ENCODE data around the gene PDX1. TPM values are rescaled to one million over a fixed set of nuclear protein-coding genes. Genes with fewer than 3 reads are reported as not detected.

The PDX1 gene
- not detected in 2 replicates for total RNA-seq

DNA sequence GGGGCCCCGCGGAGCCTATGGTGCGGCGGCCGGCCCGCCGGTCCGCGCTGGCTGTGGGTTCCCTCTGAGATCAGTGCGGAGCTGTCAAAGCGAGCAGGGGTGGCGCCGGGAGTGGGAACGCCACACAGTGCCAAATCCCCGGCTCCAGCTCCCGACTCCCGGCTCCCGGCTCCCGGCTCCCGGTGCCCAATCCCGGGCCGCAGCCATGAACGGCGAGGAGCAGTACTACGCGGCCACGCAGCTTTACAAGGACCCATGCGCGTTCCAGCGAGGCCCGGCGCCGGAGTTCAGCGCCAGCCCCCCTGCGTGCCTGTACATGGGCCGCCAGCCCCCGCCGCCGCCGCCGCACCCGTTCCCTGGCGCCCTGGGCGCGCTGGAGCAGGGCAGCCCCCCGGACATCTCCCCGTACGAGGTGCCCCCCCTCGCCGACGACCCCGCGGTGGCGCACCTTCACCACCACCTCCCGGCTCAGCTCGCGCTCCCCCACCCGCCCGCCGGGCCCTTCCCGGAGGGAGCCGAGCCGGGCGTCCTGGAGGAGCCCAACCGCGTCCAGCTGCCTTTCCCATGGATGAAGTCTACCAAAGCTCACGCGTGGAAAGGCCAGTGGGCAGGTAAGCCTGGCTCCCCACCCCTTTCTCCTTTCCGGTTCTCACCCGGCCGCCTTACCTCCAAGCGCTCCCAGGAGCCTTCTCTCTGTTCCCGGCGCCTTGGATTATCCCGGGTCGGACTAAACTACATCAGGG, at the start of gene PDX1:
Gene PDX1 (plus strand): TSS at position 67 of the 743 bp plus-strand sequence. CDS start 139 bp downstream, at position 206.
- peak in 1 of 2 donors; percentile 35 for DNase-seq (ENCODE audit: low read depth in 2 of 2)

DNA sequence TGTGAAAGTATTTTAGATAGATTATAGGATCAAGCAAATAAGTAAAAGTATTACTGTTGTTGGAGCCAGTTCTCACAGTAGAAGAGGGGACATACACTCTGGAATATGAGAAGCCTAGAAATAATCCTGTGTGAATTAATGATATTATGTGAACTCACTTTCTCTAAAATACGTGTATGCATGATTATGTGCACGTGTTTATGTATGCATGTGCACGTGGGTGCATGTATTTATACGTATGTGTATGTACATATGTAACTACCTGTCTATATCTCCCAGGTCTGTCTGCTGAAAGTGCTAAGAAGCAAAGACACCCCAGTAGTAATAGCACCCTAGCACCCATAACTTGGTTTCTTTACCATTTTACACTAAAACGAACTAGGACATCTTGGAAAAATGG, 41.5 kb upstream of the PDX1 start:
- DNase-seq (ENCODE audit: low read depth in 2 of 2), result no peak

DNA sequence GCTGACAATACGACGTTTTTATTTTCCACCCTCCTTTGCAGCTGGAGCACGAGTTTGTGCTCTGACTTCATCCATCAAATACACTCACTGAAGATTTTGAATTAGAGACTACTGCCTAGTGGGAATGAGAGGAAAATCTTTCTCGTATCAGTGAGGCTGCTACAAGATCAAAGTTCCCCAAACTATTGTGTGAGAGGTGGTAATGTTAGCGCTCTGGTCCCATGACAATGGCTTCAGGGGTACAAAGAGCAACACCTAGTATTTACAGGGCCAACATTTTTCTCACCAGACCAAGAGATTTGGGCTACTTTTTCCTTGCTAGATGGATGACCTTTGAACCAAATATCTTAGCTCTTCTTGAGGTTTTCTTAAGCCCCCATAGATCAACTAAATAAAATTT, 30.3 kb upstream of the PDX1 start:
- no peak for DNase-seq (ENCODE audit: low read depth in 2 of 2)

DNA sequence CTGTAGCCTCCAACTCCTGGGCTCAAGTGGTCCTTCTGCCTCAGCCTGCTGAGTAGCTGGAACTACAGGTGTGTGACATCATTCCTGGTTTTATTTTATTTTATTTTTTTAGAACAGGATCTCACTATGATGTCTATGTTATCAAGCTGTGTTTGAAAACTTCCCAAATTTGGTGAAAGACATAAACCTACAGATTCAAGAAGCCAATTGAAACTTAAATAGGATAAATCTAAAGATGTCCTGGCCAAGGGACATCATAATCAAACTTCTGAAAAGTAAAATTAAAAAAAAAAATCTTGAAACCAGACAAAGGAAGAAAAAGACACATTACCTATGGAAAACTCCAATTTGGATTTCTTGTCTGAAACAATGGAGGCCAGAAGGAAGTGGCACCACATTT, 23.1 kb upstream of the PDX1 start:
- no peak for DNase-seq (ENCODE audit: low read depth in 2 of 2)

DNA sequence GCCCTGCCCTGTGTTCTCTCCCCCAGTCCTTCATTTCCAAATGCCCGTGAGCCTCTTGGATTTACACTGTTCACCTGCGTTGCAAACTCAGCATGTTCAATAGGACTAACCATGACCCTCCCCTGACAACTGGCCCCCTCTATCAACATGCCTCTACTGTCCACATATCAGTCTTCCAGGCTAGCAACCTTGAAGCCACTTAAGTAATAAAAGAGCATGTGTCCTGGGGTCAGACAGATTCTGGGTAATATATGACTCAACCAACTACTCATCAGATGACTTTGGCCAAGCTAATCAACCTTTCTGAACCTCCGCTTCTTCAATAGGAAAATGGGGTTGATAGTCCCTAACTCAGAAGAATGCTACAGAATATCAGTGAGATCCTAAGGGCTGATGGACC, 15.1 kb upstream of the PDX1 start:
- no peak for DNase-seq (ENCODE audit: low read depth in 2 of 2)

DNA sequence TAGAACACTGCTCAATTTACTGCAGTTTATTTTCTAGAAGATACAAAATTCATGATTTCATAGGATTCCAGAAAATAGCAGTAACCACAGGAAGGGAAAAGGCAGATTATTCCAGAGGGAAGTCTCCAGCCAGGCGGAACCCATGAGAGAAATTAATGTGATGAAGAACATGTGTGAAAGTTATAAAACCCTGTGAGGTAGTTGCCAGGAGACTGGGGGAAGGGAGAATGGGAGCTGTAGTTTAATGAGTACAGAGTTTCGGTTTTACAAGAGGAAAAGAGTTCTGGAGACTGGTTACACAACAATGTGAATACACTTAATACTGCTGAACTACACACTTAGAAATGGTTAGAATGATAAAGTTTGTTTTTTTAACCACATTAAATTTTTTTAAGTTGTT, 14.2 kb upstream of the PDX1 start:
- DNase-seq (ENCODE audit: low read depth in 2 of 2), result no peak

DNA sequence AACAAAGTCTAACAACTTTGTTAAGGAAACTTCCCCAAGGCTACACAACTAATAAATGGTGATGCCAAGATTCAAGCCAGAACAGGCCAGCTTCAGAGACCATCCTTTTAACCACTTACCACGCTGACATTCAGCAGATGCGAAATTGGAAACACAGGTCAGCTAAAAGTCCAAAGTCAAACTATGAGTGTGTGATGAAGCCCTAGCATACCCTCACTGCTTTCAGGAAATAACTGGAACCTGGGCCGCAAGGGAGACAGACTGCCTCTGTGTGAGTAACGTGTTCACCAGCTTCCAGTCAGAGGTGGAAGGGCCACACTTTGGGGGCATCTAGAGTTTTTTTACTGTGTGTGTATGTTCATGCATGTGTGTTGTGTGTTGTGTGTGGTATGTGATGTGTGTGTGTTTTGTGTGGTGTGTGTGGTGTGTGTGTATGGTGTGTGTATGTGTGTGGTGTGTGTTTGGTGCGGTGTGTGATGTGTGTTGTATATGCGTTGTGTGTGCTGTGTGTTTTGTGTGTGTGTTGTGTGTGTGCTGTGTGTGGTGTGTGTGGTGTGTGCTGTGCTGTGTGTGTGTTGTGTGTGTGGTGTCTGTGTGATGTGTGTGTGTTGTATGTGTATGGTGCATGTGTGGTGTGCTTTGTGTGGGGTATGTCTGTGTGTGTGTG, 12.5 kb upstream of the PDX1 start:
- DNase-seq (ENCODE audit: low read depth in 2 of 2), result no peak

DNA sequence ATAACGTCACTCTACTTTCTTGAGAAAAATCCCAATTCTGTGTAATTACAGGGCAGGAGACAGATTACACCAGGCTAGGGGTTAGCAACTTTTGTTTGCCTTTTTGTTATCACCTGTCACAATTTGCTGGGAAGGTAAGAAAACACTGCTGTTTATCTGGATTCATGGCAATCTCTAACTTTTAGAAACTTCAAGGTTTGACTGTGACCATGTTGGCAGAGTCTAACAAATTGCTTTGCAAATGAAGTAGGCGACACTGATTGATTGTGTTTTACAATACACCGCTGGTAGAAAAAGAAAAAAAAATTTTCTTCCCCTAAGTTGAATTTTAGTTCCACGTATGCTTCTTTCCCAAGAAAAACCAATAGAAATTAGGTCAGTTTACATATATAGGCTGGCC, 10.4 kb upstream of the PDX1 start:
- DNase-seq (ENCODE audit: low read depth in 2 of 2), result no peak

DNA sequence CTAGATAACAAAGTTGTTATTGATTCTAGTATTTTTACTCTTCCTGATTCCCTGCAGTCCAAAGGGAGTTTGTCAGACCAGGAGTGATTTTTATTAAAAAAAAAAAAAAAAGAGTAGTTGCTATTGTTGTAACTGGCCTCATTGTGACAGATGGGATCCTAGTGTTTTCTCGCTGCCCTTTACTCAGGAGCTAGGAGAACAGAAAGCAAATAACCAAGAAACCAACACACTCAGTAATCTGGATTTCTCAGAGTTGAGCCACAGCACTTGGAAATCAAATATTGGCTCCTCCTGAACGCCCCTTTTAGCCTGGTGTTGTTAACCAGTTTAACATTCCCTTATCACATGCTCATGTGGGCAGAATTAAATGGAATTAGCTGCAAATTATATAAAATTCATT, 8.3 kb upstream of the PDX1 start:
- DNase-seq (ENCODE audit: low read depth in 2 of 2), result no peak

DNA sequence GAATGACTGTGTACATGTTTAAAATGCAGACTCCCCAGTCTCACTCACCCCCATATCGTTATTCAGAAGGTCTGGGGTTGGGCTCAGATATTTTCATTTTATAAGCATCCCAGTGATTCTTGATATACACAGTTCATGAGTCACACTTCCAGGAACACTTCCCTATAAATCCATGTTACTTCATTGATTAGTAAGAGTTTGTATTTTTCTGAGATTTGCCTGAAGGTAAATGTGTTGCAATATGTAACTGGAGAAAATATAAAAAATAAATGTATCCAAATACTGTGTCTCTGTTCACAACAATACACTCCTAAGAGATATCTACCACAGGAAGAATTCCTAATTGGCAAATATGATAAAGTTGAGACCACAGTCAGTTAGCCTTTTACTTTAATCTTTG, 6.6 kb upstream of the PDX1 start:
- DNase-seq (ENCODE audit: low read depth in 2 of 2), result no peak

DNA sequence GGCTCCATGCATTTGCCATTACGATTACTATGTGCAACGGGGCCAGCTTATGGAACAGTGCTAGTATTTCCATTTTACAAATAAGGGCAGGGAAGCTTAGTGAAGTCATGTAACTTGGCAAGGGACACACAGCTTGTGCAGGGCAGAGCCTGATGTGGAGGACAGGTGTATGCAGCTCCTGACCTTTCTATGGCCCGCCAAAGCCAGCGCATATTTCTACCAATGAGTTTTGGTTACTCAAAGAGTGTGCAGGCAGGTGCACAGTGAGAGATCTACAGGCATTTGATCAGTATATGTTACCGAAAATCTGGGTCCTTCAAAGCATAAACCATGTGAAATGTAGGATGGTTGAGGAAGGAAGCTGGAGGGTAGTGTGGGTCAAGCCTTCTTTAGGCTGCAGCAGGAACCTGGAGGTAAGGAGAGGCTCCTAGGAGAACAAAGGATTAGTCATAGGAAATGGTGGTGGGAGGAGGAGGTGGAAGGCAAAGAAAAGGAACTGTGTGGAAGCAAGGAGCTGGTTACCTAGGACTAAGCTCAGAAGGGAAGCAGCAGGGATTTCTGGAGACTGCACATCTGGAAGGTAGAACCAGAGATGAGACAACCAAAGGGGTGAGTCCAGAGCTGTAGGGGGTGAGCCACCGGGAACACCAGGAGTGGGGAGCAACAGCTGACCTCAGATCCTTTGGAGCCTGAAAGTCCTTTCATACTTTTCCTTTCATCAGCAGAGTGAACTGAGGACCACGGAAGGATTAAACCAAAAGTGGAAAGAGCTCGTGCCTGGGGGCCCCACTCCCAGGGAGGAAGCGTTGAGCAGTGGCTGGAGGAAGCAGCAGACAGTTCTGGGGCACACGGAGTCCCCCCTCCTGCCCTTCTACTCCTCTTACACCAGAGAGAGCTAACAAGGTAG, 4.2 kb upstream of the PDX1 start:
- DNase-seq (ENCODE audit: low read depth in 2 of 2), result no peak

DNA sequence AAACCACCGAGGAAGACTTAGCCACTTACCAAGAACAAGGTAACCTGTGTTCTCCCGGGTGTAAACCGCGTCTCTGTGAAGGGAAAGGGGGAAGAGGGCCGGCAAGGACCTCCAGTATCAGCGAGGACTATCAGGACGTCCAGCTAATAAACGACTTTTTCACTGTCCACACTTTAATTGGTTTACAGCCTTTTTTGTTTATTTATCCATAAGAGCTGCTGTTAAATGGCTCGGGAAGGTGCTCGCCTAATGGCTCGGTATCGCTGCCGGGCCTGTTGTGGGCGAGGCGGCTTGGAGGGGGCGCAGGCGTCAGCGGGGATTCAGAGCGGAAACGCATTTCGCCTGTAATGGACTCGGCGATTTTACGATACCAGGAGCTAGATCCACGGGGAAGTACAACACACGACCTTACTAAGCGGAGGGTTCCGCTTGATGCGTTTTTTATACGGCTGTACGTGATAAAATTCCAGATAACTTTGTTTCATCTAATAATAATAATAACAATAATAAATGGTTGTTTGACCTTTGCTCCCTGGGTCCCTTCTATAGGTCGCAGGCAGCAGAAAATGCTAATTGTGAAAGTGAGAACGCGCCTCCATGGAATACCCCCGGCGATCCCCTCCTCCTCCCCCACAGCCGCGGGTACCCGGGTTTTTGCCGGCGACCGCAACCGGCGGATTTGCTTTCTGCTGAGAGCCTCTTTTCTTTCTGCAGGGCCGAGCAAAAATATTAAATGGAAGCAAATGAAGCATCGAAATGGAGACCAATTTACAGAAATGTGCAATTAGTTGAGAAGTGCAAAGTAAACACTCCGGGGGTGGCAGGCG, 2.5 kb upstream of the PDX1 start:
- no peak for DNase-seq (ENCODE audit: low read depth in 2 of 2)

DNA sequence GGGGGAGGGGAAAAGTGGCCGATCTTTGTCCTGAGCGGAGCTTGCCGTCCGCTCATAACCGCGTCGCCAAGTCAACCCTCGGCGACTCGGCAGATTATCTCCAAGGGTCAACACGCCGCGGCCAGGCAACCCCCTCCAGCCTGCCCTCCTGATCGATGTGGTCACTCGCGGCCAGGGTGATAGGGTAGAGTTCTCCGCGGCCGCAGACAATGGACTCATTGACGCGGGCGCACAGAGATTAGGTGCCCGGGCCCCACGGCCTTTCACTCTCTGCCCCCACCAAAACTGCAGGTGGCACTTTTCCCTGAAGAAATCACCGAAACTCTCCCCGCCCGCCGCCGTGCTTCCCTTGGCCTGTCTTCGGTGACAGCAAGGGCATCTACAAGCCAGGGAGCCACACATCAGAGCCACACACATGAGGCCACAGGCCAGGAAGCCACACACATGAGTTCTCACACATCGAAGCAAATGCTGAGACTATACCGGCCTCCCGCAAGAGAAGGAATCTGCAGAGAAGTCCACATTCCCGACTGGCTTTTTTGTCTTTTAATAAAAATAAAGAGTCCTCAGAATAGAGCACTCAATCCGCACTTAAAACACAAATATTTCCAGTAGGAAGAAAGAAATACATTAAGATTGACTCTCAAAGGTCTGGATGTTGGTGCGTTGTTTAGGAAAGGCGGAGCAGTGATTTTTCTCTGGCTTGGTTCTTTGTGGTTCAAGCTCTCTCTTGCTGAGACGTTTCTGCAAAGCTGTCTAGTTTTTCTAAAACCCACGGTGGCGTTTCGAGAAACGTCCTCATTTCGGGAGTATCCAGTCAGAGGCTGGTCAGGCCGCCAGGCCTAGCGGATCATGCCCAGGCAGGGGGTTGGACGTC, 1.5 kb upstream of the PDX1 start:
- no peak for DNase-seq (ENCODE audit: low read depth in 2 of 2)

DNA sequence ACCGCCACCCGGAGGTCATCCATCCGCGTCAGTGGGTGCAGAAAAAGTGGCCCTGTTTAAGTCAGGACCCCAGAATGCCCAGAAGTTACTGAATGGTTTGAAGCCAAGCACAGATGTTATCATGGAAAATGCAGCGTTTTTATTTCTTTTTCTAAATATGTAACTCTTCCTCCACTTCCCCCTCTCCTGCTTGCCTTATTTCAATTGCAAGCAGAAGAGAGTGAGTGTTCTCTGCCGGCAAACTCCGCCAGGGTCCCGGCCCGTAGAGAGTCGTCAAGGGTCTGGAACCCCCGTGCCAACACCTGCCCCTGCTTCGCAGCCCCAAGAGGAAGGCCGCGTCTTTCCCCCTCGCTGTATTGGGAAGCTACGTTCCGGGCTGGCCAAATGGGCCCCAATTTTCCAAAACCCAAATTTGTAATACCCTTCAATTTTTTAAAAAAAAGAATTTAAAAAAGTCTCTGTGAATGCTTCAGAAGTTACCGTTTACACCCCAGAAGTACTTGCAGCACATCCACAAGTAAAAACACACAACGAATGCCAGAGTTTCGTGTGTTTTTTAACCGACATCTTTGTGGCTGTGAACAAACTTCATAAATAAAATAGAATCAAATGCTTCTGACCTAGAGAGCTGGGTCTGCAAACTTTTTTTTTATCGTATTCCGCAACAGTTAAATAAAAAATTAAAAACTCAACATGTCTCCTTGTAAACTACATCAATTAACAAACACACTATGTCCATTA, 712 bp upstream of the PDX1 start:
- no peak for DNase-seq (ENCODE audit: low read depth in 2 of 2)

DNA sequence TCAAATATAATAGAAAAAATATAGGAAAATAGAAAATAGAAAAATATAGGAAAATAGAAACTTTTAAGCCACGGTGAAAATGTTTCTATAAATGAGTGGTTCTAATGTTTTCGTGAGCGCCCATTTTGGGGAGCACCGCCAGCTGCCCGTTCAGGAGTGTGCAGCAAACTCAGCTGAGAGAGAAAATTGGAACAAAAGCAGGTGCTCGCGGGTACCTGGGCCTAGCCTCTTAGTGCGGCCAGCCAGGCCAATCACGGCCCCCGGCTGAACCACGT, 204 bp upstream of the PDX1 start:
- no peak for DNase-seq (ENCODE audit: low read depth in 2 of 2)

DNA sequence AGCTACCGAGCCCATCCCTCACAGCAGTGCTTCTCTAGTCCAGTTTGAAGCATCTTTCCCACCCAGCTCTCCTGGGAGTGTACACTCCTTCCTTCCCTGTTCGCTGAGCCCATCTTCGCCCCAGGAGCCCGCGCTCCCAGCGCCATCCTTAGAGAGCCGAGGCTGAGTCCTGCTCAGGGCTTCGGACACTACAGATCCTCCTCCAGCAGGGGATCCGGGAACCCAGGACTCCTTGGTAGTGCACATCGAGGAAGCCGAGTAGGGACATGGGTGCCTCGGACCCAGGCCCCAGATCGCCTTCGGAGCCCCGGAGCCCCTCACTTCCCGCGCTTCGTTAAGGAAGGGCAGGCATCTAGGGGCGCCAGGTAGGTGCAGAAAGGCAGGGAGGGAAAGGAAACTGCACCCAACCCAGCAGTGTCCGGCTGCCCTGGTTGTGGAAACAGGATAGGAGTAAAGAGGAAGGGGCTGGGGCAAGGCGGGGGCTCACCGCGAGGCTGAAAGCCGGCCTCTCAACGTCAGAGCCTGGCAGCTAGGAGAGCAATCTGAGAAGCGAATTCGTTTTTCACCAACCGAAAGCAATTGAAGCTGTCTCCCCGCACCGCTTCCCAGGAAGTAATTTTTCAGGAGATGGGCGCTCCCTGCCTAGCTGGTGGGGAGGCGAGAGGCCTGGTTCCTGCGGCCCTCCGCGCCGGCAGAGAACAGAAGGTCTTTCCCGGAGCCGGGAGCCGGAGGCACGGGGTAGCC, 1.0 kb downstream of the PDX1 start:
- no peak for DNase-seq (ENCODE audit: low read depth in 2 of 2)

DNA sequence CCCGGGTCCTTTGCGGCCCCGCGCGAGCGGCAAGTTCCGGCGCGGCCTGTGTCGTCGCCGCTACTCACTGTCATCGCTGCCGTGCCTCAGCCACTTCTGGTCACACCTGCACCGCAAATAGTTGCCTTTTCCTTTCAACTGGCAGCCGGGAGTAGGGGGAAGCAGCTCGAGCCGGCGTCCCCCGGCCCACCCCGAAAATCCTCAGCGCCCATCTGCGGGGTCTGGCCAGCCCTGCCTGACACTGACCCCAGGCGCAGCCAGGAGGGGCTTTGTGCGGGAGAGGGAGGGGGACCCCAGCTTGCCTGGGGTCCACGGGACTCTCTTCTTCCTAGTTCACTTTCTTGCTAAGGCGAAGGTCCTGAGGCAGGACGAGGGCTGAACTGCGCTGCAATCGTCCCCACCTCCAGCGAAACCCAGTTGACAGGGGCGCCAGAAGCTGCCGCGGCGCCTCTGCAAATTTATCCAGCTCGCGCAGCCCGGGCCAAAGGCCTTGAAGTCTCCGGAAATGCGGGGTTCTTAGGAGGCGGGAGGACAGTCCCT, 1.7 kb downstream of the PDX1 start:
- no peak for DNase-seq (ENCODE audit: low read depth in 2 of 2)

DNA sequence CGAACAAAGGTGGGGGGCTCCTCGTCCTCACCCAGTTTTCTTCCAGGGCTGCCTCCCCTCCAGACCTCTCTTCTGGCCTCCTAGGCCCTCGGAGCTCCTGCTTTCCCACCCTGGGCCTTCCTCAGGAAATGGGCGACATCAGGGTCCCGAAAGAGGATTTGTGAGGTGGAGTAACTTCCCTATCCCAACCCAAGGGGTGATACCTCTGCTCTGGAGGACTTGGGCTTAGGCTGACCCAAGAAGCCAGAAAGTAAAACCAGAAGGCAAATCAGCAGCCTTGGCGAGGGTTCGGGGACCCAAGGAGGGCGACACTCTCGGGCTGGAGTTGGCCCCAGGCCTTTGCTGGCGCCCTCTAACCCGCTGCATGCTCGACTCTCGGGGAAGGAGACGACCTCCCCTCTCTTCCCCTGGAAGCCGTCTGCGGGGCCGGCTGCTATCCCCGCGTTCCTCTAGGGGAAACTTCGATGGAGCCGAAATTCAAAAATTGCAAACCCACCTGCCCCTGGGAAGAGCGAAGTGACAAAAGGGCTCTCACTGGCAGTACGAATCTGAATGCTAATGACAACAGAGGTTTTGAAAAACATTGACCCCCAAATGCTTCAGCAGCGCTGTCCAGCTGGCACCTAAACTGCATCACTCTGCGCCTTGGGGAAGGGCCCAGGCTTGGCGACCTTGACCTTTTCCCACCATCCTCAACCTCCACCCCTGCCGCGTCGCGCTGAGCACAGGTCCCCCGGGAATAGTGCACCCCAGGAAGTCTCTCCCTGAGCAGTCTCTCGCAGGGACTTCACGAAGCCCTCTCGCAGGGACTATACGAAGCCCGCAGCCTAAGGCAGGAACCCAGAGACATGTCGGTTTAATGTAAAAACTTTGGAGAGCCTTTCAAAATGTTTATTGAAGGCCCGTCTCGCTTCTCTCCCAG, 2.4 kb downstream of the PDX1 start:
- DNase-seq (ENCODE audit: low read depth in 2 of 2), result no peak
